A549 (cell line): ENCODE measurements around the gene TIMM9. TPM values are rescaled to one million over a fixed set of nuclear protein-coding genes. Genes with fewer than 3 reads are reported as not detected.

Source experiments
- BHLHE40 ChIP-seq: IDR thresholded peaks from 2 replicates; pipeline ENCODE4 v1.6.1; 2012; ENCODE audit warnings: low read depth, low read length, inconsistent platforms
- CHD2 ChIP-seq: fragments of 150-350 bp; IDR thresholded peaks from 2 replicates; pipeline ENCODE4 v1.6.1; 2014; ENCODE audit warnings: low read length; ENCODE audit not compliant: partially characterized antibody
- EHF ChIP-seq: fragments of 250-450 bp; sonication (Bioruptor Pico); IDR thresholded peaks from 2 replicates; pipeline ENCODE4 v1.5.0; 2020; ENCODE audit warnings: mild to moderate bottlenecking
- EHMT2 ChIP-seq: fragments of 200-600 bp; sonication (generic); IDR thresholded peaks from 2 replicates; pipeline ENCODE4 v1.6.1; 2016; ENCODE audit warnings: antibody characterized with exemption, low read depth, mild to moderate bottlenecking, moderate library complexity
- ELK1 ChIP-seq: fragments of 150-350 bp; IDR thresholded peaks from 2 replicates; pipeline ENCODE4 v1.6.1; 2014; ENCODE audit warnings: low read depth, mild to moderate bottlenecking, low read length
- EP300 ChIP-seq, 2 experiments: fragments of >200 bp; sonication (Bioruptor Twin); formaldehyde crosslinking; IDR thresholded peaks; 2 replicates in 1 of 2; 3 replicates in 1 of 2; pipeline ENCODE4 v1.6.1; 2016 to 2017
- HES2 ChIP-seq: fragments of >200 bp; sonication (Bioruptor Twin); formaldehyde crosslinking; IDR thresholded peaks from 2 replicates; pipeline ENCODE4 v1.6.1; 2016
- HOXA7 ChIP-seq: fragments of 250-450 bp; sonication (Bioruptor Pico); IDR thresholded peaks from 2 replicates; pipeline ENCODE4 v1.5.0; 2020; ENCODE audit warnings: mild to moderate bottlenecking, moderate library complexity
- HOXB5 ChIP-seq: fragments of 250-450 bp; sonication (Bioruptor Pico); IDR thresholded peaks from 2 replicates; pipeline ENCODE4 v1.5.0; 2020; ENCODE audit warnings: mild to moderate bottlenecking, moderate library complexity
- JUN ChIP-seq, 2 experiments: fragments of >200 bp; sonication (Bioruptor Twin); formaldehyde crosslinking; IDR thresholded peaks; 2 replicates in 1 of 2; 3 replicates in 1 of 2; pipeline ENCODE4 v1.6.1; 2016 to 2017
- JUNB ChIP-seq: fragments of >200 bp; sonication (Bioruptor Twin); formaldehyde crosslinking; IDR thresholded peaks from 2 replicates; pipeline ENCODE4 v1.6.1; 2016
- KDM1A ChIP-seq: fragments of 200-600 bp; sonication (generic); IDR thresholded peaks from 2 replicates; pipeline ENCODE4 v1.6.1; 2016; ENCODE audit warnings: low read depth, mild to moderate bottlenecking
- KDM5A ChIP-seq: fragments of 200-600 bp; sonication (generic); IDR thresholded peaks from 2 replicates; pipeline ENCODE4 v1.6.1; 2016; ENCODE audit warnings: antibody characterized with exemption, mild to moderate bottlenecking
- MAFK ChIP-seq: fragments of 450-650 bp; IDR thresholded peaks from 2 replicates; pipeline ENCODE4 v1.6.1; 2014; ENCODE audit not compliant: partially characterized antibody
- MAX ChIP-seq: IDR thresholded peaks from 2 replicates; pipeline ENCODE4 v1.6.1; 2012
- NPAS2 ChIP-seq: fragments of 250-450 bp; sonication (Bioruptor Pico); IDR thresholded peaks from 2 replicates; pipeline ENCODE4 v1.8.0; 2022; ENCODE audit warnings: mild to moderate bottlenecking, moderate library complexity, borderline replicate concordance
- NR3C1 ChIP-seq: fragments of >200 bp; sonication (Bioruptor Twin); formaldehyde crosslinking; IDR thresholded peaks from 3 replicates; pipeline ENCODE4 v1.6.1; 2017
- POLR2A ChIP-seq: IDR thresholded peaks from 2 replicates; pipeline ENCODE4 v1.6.1; 2012; ENCODE audit warnings: mild to moderate bottlenecking, low read length
- POLR2AphosphoS2 ChIP-seq: conservative IDR thresholded peaks from 2 replicates; pipeline ENCODE4 v1.6.1; 2012; ENCODE audit warnings: low read length, improper control_type of control experiment, inconsistent platforms
- RAD21 ChIP-seq, 2 experiments: fragments of >200 bp in 1 of 2; sonication (Bioruptor Twin) in 1 of 2; formaldehyde crosslinking in 1 of 2; IDR thresholded peaks in 1 of 2; conservative IDR thresholded peaks in 1 of 2; 2 replicates in 1 of 2; 3 replicates in 1 of 2; pipeline ENCODE4 v1.6.1; 2012 to 2018; ENCODE audit warnings: inconsistent platforms in 1 of 2
- RARB ChIP-seq: fragments of 250-450 bp; sonication (Bioruptor Pico); IDR thresholded peaks from 2 replicates; pipeline ENCODE4 v1.8.0; 2021; ENCODE audit warnings: mild to moderate bottlenecking, moderate library complexity
- RFX5 ChIP-seq: fragments of 450-650 bp; IDR thresholded peaks from 2 replicates; pipeline ENCODE4 v1.7.1; 2014; ENCODE audit warnings: antibody characterized with exemption, mild to moderate bottlenecking, moderate library complexity
- USF2 ChIP-seq: fragments of 450-650 bp; IDR thresholded peaks from 2 replicates; pipeline ENCODE4 v1.6.1; 2014; ENCODE audit warnings: antibody characterized with exemption
- ZC3H11A ChIP-seq: fragments of 450-650 bp; IDR thresholded peaks from 2 replicates; pipeline ENCODE4 v1.6.1; 2014; ENCODE audit warnings: antibody characterized with exemption, mild to moderate bottlenecking
- ZNF302 ChIP-seq: fragments of 250-450 bp; sonication (Bioruptor Pico); IDR thresholded peaks from 2 replicates; pipeline ENCODE4 v1.9.0; 2021; ENCODE audit warnings: inconsistent platforms, mild to moderate bottlenecking, moderate library complexity
- ZSCAN20 ChIP-seq: fragments of 250-450 bp; sonication (Bioruptor Pico); IDR thresholded peaks from 2 replicates; pipeline ENCODE4 v1.8.0; 2022; ENCODE audit warnings: mild to moderate bottlenecking, moderate library complexity
- polyA plus RNA-seq, 4 experiments: library from polyadenylated mRNA; depleted of rRNA in 3 of 4; stranded (reverse); fragments of >200 nt; fragmentation: RNase III in 1 of 4; extraction: RNeasy Plus Mini Kit Qiagen cat#74134 plus additional on column Dnase treatment in 1 of 4; gene quantifications; 2 replicates in 3 of 4; 3 replicates in 1 of 4; pipeline ENCODE4 v1.2.3, GENCODE V29; 2011 to 2017
- TF ChIP-seq, protein P1 (sequence below): fragments of >200 bp; sonication (Bioruptor Twin); formaldehyde crosslinking; IDR thresholded peaks from 3 replicates; pipeline ENCODE4 v1.5.1; 2016
- TF ChIP-seq, protein P2 (sequence below): IDR thresholded peaks from 2 replicates; pipeline ENCODE4 v1.6.1; 2012; ENCODE audit warnings: low read depth, borderline replicate concordance
- TF ChIP-seq, protein P3 (sequence below): fragments of >200 bp; sonication (Bioruptor Twin); formaldehyde crosslinking; IDR thresholded peaks from 3 replicates; pipeline ENCODE4 v1.6.1; 2016

The TIMM9 gene
- polyA plus RNA-seq, 2 of the 4 experiments (the other 2 are of a cell fraction): 70.1 to 101 TPM

- TF ChIP-seq, protein P1, sequence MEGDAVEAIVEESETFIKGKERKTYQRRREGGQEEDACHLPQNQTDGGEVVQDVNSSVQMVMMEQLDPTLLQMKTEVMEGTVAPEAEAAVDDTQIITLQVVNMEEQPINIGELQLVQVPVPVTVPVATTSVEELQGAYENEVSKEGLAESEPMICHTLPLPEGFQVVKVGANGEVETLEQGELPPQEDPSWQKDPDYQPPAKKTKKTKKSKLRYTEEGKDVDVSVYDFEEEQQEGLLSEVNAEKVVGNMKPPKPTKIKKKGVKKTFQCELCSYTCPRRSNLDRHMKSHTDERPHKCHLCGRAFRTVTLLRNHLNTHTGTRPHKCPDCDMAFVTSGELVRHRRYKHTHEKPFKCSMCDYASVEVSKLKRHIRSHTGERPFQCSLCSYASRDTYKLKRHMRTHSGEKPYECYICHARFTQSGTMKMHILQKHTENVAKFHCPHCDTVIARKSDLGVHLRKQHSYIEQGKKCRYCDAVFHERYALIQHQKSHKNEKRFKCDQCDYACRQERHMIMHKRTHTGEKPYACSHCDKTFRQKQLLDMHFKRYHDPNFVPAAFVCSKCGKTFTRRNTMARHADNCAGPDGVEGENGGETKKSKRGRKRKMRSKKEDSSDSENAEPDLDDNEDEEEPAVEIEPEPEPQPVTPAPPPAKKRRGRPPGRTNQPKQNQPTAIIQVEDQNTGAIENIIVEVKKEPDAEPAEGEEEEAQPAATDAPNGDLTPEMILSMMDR: no peak
- no peak for TF ChIP-seq USF2
- TF ChIP-seq CHD2: no peak
- peak; percentile 65 for TF ChIP-seq POLR2A
- TF ChIP-seq, protein P2, sequence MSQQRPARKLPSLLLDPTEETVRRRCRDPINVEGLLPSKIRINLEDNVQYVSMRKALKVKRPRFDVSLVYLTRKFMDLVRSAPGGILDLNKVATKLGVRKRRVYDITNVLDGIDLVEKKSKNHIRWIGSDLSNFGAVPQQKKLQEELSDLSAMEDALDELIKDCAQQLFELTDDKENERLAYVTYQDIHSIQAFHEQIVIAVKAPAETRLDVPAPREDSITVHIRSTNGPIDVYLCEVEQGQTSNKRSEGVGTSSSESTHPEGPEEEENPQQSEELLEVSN: no peak
- no peak for TF ChIP-seq RAD21 (conservative IDR thresholded peaks at IDR 0.05 in 1 of 2, IDR thresholded peaks at IDR 0.05 in 1 of 2)
- TF ChIP-seq JUN (IDR thresholded peaks at IDR 0.05): peak; percentile 88 to 93
- TF ChIP-seq ZSCAN20 (CRISPR knock-in tag): no peak
- peak; percentile 99 for TF ChIP-seq KDM1A
- peak; percentile 21; the same call in 1 of the 2 replicates for TF ChIP-seq EHF (CRISPR knock-in tag)
- TF ChIP-seq EHMT2: no peak
- 0 out of 2 replicates have a peak, but pooled peaks have one; percentile 25 for TF ChIP-seq RFX5
- TF ChIP-seq ELK1: no peak
- TF ChIP-seq KDM5A: peak; percentile 63
- TF ChIP-seq NR3C1: no peak
- TF ChIP-seq MAFK: no peak
- TF ChIP-seq POLR2AphosphoS2: no peak
- no peak for TF ChIP-seq JUNB
- TF ChIP-seq, protein P3, sequence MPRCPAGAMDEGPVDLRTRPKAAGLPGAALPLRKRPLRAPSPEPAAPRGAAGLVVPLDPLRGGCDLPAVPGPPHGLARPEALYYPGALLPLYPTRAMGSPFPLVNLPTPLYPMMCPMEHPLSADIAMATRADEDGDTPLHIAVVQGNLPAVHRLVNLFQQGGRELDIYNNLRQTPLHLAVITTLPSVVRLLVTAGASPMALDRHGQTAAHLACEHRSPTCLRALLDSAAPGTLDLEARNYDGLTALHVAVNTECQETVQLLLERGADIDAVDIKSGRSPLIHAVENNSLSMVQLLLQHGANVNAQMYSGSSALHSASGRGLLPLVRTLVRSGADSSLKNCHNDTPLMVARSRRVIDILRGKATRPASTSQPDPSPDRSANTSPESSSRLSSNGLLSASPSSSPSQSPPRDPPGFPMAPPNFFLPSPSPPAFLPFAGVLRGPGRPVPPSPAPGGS: 0 out of 3 replicates have a peak, but pooled peaks have one; percentile 32
- TF ChIP-seq BHLHE40: no peak
- TF ChIP-seq EP300 (IDR thresholded peaks at IDR 0.05): no peak
- no peak for TF ChIP-seq RARB (CRISPR knock-in tag)
- peak; percentile 43; the same call in 1 of the 2 replicates for TF ChIP-seq ZC3H11A
- TF ChIP-seq MAX: no peak; the same call in 1 of the 2 replicates
- no peak for TF ChIP-seq HOXA7
- TF ChIP-seq ZNF302 (CRISPR knock-in tag): no peak
- no peak for TF ChIP-seq HOXB5 (CRISPR knock-in tag)
- 0 out of 2 replicates have a peak, but pooled peaks have one; percentile 14 for TF ChIP-seq HES2
- TF ChIP-seq NPAS2 (CRISPR knock-in tag): no peak
Observed at GRCh38 chr14:58427281-58428117, at the start of gene TIMM9, which contains the start of gene KIAA0586 (continued).
